GM23338 (cell line): ENCODE data around the gene FGF22. TPM values are rescaled to one million over a fixed set of nuclear protein-coding genes. Genes with fewer than 3 reads are reported as not detected.

Experiments used
- ATAC-seq: fragments of 200-7000 bp; cut with Tn5 transposase; 3 replicates; pipeline ENCODE4 v1.9.1; 2020
- DNase-seq: peaks from one replicate; pipeline ENCODE4 v3.0.0-alpha.2; 2015; ENCODE audit warnings: low spot score
- H2AFZ ChIP-seq: fragments of 200-600 bp; sonication (generic); 2 replicates; pipeline ENCODE4 v1.8.0; 2016; ENCODE audit warnings: antibody characterized with exemption, mild to moderate bottlenecking, moderate library complexity
- H3F3A ChIP-seq: fragments of 200-600 bp; sonication (generic); replicated peaks from 2 replicates; pipeline ENCODE4 v1.8.0; 2017; ENCODE audit warnings: antibody characterized with exemption, mixed run types, low read depth
- H3K27ac ChIP-seq: fragments of 200-600 bp; sonication (generic); 2 replicates; pipeline ENCODE4 v1.6.1; 2016; ENCODE audit warnings: low read depth
- H3K27me3 ChIP-seq: fragments of 200-600 bp; sonication (generic); 2 replicates; pipeline ENCODE4 v1.8.0; 2016; ENCODE audit warnings: mild to moderate bottlenecking, mixed run types, moderate library complexity; ENCODE audit not compliant: insufficient read depth
- H3K36me3 ChIP-seq: fragments of 200-600 bp; sonication (generic); 2 replicates; pipeline ENCODE4 v1.8.0; 2016; ENCODE audit warnings: mild to moderate bottlenecking; ENCODE audit not compliant: insufficient read depth
- H3K4me1 ChIP-seq: fragments of 200-600 bp; sonication (generic); 2 replicates; pipeline ENCODE4 v1.8.0; 2016; ENCODE audit warnings: mild to moderate bottlenecking, moderate library complexity; ENCODE audit not compliant: insufficient read depth
- H3K4me2 ChIP-seq: fragments of 200-600 bp; sonication (generic); 2 replicates; pipeline ENCODE4 v1.7.1; 2017; ENCODE audit warnings: mixed run types
- H3K4me3 ChIP-seq: fragments of 200-600 bp; sonication (generic); 2 replicates; pipeline ENCODE4 v1.6.1; 2016; ENCODE audit warnings: mixed run types
- H3K79me2 ChIP-seq: fragments of 200-600 bp; sonication (generic); replicated peaks from 2 replicates; pipeline ENCODE4 v1.8.0; 2017; ENCODE audit warnings: mild to moderate bottlenecking; ENCODE audit not compliant: insufficient read depth
- H3K9me2 ChIP-seq: fragments of 200-600 bp; sonication (generic); 2 replicates; pipeline ENCODE4 v1.8.0; 2017; ENCODE audit not compliant: insufficient read depth
- H4K20me1 ChIP-seq: fragments of 200-600 bp; sonication (generic); replicated peaks from 2 replicates; pipeline ENCODE4 v1.8.0; 2017; ENCODE audit warnings: mild to moderate bottlenecking; ENCODE audit not compliant: insufficient read depth
- H3K27ac Mint-ChIP-seq: 2 replicates; pipeline ENCODE4 v1.8.0; 2020; ENCODE audit warnings: inconsistent platforms, mild to moderate bottlenecking, moderate library complexity, mixed read lengths
- H3K27me3 Mint-ChIP-seq: 3 replicates; pipeline ENCODE4 v1.8.0; 2022; ENCODE audit warnings: low read depth, mild to moderate bottlenecking, moderate library complexity, mixed read lengths, inconsistent platforms; ENCODE audit not compliant: insufficient read depth, poor library complexity
- H3K36me3 Mint-ChIP-seq: 3 replicates; pipeline ENCODE4 v1.8.0; 2021; ENCODE audit warnings: low read depth, mild to moderate bottlenecking, inconsistent platforms, moderate library complexity, mixed read lengths
- H3K4me1 Mint-ChIP-seq: 3 replicates; pipeline ENCODE4 v1.8.0; 2020; ENCODE audit warnings: mild to moderate bottlenecking, inconsistent platforms, mixed read lengths
- H3K4me3 Mint-ChIP-seq: 3 replicates; pipeline ENCODE4 v1.8.0; 2021; ENCODE audit warnings: moderate library complexity, mild to moderate bottlenecking, inconsistent platforms, mixed read lengths
- H3K9me3 Mint-ChIP-seq: 3 replicates; pipeline ENCODE4 v1.8.0; 2020; ENCODE audit warnings: moderate library complexity, mild to moderate bottlenecking, inconsistent platforms, mixed read lengths
- CREB1 ChIP-seq: fragments of 250-450 bp; sonication (Bioruptor Pico); IDR thresholded peaks from 2 replicates; pipeline ENCODE4 v1.5.0; 2020; ENCODE audit warnings: low read depth, mild to moderate bottlenecking, moderate library complexity
- CTCF ChIP-seq, 2 experiments: fragments of 200-600 bp in 1 of 2; sonication (generic) in 1 of 2; conservative IDR thresholded peaks; 2 replicates each; pipeline versions ENCODE4 v1.5.1 to v1.6.1; 2016 to 2017; ENCODE audit warnings: antibody characterized with exemption in 2 of 2, low read depth in 2 of 2, mild to moderate bottlenecking in 2 of 2, moderate library complexity in 1 of 2
- ETS1 ChIP-seq: IDR thresholded peaks from 2 replicates; pipeline ENCODE4 v1.6.1; 2016; ENCODE audit warnings: antibody characterized with exemption
- EZH2 ChIP-seq: fragments of 200-600 bp; sonication (generic); IDR thresholded peaks from one replicate; pipeline ENCODE4 v1.8.0; 2017; ENCODE audit warnings: antibody characterized with exemption, mild to moderate bottlenecking, low read depth; ENCODE audit not compliant: unreplicated experiment
- EZH2phosphoT487 ChIP-seq: fragments of 200-600 bp; sonication (generic); IDR thresholded peaks from one replicate; pipeline ENCODE4 v1.8.1; 2018; ENCODE audit warnings: antibody characterized with exemption; ENCODE audit not compliant: unreplicated experiment
- JUNB ChIP-seq: IDR thresholded peaks from one replicate; pipeline ENCODE4 v1.6.1; 2016; ENCODE audit warnings: antibody characterized with exemption; ENCODE audit not compliant: unreplicated experiment
- NANOG ChIP-seq: IDR thresholded peaks from 2 replicates; pipeline ENCODE4 v1.6.1; 2016; ENCODE audit warnings: antibody characterized with exemption, borderline replicate concordance
- POLR2AphosphoS5 ChIP-seq: IDR thresholded peaks from 2 replicates; pipeline ENCODE4 v1.6.1; 2016; ENCODE audit warnings: antibody characterized with exemption, low read depth
- REST ChIP-seq: IDR thresholded peaks from one replicate; pipeline ENCODE4 v1.6.1; 2018; ENCODE audit warnings: antibody characterized with exemption; ENCODE audit not compliant: unreplicated experiment
- STAT1 ChIP-seq: IDR thresholded peaks from one replicate; pipeline ENCODE4 v1.6.1; 2016; ENCODE audit warnings: antibody characterized with exemption; ENCODE audit not compliant: unreplicated experiment
- ZNF114 ChIP-seq: fragments of 250-450 bp; sonication (Bioruptor Pico); IDR thresholded peaks from 2 replicates; pipeline ENCODE4 v1.5.0; 2020; ENCODE audit warnings: mild to moderate bottlenecking, moderate library complexity
- ZNF331 ChIP-seq: fragments of 250-450 bp; sonication (Bioruptor Pico); IDR thresholded peaks from 2 replicates; pipeline ENCODE4 v1.5.0; 2020; ENCODE audit warnings: low read depth, mild to moderate bottlenecking, moderate library complexity
- ZNF462 ChIP-seq: fragments of 250-450 bp; sonication (Bioruptor Pico); IDR thresholded peaks from 2 replicates; pipeline ENCODE4 v1.5.0; 2020; ENCODE audit warnings: mild to moderate bottlenecking, moderate library complexity
- polyA plus RNA-seq: library from polyadenylated mRNA; unstranded; fragments of >200 nt; fragmentation: Nextera tagmentation; extraction: Ambion mirVana; gene quantifications from 2 replicates; pipeline ENCODE4 v1.2.1, GENCODE V29; 2016
- total RNA-seq: library from RNA; depleted of rRNA; stranded (reverse); fragments of >200 nt; shearing (Covaris generic); gene quantifications from 2 replicates; pipeline ENCODE4 v1.2.3, GENCODE V29; 2014

The FGF22 gene
- total and polyA plus RNA-seq, 2 experiments from 2014 or later, result 1.0 to 2.8 TPM

- Mint-ChIP-seq H3K4me1 (no peaks in the 10 kb centered on the region), H3K27me3 (peaks cover 16% of the 10 kb centered on the region), H3K9me3 (no peaks in the 10 kb centered on the region), H3K4me3 (no peak overlapping the region), H3K27ac (no peak overlapping the region), H3K36me3 (peaks cover 21% of the 10 kb centered on the region)
- Histone ChIP-seq H2AFZ (no peak overlapping the region), H3F3A (no peaks in the 10 kb centered on the region), H3K36me3 (0 out of 2 replicates have a peak, but pooled peaks cover 5% of the 10 kb centered on the region), H3K79me2 (no peaks in the 10 kb centered on the region), H3K27ac (no peak overlapping the region), H3K27me3 (no peaks in the 10 kb centered on the region), H3K9me2 (no peaks in the 10 kb centered on the region), H3K4me3 (no peak overlapping the region), H3K4me2 (no peak overlapping the region), H3K4me1 (no peaks in the 10 kb centered on the region), H4K20me1 (no peaks in the 10 kb centered on the region; the same call in 1 of the 2 replicates)
- no peak for TF ChIP-seq ZNF114 (CRISPR knock-in tag)
- no peak for TF ChIP-seq CTCF (conservative IDR thresholded peaks at IDR 0.05; ENCODE audit: low read depth in 2 of 2)
- TF ChIP-seq ZNF462 (CRISPR knock-in tag), result no peak
- no peak for TF ChIP-seq POLR2AphosphoS5
- TF ChIP-seq JUNB, result no peak
- no peak for TF ChIP-seq REST
- TF ChIP-seq EZH2, result no peak
- no peak for TF ChIP-seq STAT1
- no peak for TF ChIP-seq ZNF331 (CRISPR knock-in tag)
- TF ChIP-seq CREB1, result no peak
- TF ChIP-seq NANOG, result no peak
- TF ChIP-seq EZH2phosphoT487, result no peak
- TF ChIP-seq ETS1, result no peak
- DNase-seq, result no peak
- ATAC-seq, result no peak; the same call in 2 of the 3 replicates
Measured at GRCh38 chr19:645912-646778, 6.5 kb downstream of the FGF22 start.
